ENCODE results near the gene LAMC3. TPM values are rescaled to one million over a fixed set of nuclear protein-coding genes. Genes with fewer than 3 reads are reported as not detected.
"Not testable (repeated sequence)": the region's sequence is repeated elsewhere in the genome, so short reads cannot be mapped to it uniquely, and the experiment has no call there.

The LAMC3 gene
- polyA plus RNA-seq, 1 donor: 2.1 TPM

- DNase-seq: no peak
Observed at GRCh38 chr9:130992682-130993032, 16.3 kb upstream of the LAMC3 start.

GRCh38 chr9:130993303-130994030 is 15.5 kb upstream of the LAMC3 start:
- DNase-seq: no peak

DNA sequence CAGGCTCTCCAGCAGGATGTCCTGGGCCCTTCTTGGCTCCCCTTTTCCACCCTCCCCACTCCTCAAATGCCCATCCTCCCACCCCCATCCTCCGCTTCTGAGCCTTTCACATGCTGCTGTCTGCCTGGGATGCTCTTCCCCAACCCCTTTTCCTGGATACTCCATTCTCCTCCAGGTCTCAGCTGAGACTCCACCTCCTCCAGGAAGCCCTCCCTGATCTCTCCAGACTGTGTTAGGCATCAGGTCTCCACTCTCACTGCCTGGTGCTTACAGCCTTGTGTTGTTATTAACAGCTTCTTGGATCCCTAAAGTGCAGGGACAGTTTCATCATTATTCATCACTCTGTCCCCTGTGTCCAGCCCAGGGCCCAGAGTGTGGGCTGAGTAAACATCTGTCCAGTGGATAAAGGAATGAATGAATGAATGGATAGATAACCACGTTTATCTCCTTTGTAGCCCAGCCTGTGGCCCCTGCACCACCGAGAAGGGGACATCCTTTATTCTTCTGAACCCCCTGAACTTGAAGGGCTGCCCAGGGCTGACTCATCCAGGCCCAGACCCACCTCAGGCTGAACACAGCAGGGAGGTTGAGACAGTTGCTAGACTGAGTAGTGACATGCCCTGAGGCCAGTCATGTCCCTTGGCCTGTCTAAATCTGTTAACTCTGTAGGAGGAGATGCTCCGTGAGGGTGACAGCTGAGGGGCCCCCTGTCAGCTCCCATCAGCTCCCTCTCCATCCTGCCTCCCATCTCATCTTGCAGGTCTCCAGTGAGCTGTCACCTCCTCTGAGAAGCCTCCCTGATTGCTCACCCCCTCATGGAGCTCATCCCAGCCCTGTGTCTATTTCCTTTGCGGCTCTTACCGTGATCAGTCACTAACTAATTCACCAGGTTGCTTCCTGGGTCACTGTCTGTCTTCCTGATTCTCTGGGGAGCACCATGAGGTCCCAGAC is 14.6 kb upstream of the LAMC3 start:
- no peak for DNase-seq

- no peak for DNase-seq
Observed at GRCh38 chr9:130995086-130996011, 13.6 kb upstream of the LAMC3 start.

DNA sequence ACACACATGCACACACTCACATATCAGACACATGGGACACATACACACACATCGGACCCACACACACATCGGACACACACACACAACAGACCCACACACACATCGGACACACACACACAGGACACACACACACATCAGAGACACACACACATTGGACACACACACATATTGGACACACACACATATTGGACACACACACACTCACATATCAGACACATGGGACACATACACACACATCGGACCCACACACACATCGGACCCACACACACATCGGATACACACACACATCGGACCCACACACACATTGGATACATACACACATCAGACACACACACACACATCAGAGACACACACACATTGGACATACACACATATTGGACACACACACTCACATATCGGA is 12.8 kb upstream of the LAMC3 start:
- DNase-seq: no peak

- DNase-seq: no peak
Observed at GRCh38 chr9:130996676-130997394, 12.1 kb upstream of the LAMC3 start.

GRCh38 chr9:130997395-130997684 is 11.6 kb upstream of the LAMC3 start:
- no peak for DNase-seq

DNA sequence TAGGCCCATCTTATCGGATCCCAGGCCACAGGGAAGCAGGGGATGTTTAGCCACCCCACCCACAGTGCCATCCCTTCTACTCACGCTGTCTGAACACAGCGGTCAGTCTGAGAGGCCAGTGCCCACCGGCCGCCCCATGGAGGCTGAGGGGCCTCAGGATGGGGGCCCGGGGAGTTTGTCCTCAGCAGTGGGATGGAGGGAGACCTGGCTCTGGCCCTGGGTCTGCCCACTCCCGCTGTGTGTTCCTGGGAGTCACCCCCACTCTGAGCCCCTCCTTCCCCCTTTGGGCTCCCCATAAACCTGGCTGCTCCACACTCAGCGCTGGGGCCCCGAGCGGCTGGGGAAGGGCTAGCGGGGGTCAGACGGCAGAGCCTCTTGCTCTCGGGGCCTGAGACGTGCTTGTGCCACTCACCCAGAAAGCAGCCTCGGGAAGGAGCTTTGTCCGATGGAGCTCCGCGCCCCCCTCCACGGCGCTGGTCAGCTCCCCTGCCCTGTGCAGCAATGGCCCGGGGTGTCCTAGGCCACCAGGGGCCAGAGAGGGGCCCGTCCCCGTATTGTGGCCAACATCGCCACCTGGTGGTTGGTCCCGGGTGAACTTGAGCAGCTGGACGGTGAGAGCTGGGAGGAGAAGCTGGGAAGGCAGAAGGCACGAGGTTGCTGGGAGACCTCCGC is 10.9 kb upstream of the LAMC3 start:
- no peak for DNase-seq

DNA sequence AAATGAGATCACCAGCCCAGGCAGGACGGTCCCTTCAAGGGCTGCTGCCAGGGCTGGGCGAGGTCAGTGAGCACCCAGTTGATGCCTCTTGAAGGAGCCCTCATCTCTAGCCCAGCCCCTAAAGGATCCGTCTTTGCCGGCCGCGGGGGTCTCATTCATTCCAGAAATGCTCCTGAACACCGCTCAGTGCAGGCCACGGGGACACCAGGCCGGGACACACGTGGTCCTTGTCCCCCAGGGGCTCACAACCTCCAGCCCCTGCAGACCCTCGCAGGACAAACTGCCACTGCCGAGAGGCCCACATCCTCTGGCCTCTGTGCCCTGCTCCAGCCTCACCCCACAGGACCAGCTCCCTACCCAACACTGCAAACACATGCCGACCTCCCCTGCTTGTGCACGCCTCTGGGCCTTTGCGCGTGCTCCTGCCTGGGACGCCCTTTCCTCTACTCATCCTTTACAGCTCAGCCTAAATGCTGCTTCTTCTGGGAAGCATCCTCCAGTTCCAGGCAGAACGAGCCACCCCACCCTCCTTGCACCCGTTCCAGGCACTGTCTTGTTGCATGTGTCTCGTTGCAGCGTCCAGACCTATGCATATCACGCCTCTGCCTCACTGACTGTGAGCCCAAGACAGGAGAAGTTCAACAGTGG is 10.3 kb upstream of the LAMC3 start:
- DNase-seq: no peak

- DNase-seq: no peak
Observed at GRCh38 chr9:130999245-130999623, 9.7 kb upstream of the LAMC3 start.

GRCh38 chr9:131000526-131000925 is 8.4 kb upstream of the LAMC3 start:
- DNase-seq: not testable (repeated sequence)

- DNase-seq: no peak
Observed at GRCh38 chr9:131001021-131001420, 8.0 kb upstream of the LAMC3 start.

DNA sequence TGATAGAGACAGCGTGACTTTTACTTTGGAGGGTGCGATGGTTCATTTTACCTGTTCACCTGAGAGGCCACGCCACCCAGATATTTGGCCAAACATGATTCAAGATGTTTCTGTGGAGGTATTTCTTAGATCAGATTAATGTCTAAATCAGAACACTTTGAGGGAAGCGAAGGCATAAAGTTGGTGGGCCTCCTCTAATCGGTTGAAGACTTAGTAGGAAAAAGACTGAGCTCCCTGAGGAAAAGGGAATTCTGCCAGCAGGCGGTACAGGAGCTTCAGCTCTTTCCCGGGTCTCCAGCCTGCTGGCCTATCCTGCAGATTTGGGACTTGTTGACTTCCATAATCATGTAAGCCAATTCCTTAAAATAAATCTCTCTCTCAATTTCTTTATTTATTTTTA is 7.0 kb upstream of the LAMC3 start:
- no peak for DNase-seq

GRCh38 chr9:131006601-131007000 is 2.4 kb upstream of the LAMC3 start:
- no peak for DNase-seq

DNA sequence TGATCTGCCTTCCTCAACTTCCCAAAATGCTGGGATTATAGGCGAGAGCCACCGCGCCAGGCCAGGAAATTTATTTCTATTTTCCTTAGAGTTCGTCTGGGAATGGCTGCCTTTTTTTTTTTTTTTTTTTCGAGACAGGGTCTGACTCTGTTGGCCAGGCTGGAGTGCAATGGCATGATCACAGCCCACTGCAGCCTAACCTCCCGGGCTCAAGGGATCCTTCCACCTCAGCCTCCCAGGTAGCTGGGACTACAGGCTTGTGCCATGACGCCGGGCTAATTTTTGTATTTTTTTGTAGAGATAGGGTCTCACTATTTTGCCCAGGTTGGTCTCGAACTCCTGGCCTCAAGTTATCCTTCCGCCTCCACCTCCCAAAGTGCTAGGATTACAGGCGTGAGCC is 888 bp upstream of the LAMC3 start:
- DNase-seq: no peak

DNA sequence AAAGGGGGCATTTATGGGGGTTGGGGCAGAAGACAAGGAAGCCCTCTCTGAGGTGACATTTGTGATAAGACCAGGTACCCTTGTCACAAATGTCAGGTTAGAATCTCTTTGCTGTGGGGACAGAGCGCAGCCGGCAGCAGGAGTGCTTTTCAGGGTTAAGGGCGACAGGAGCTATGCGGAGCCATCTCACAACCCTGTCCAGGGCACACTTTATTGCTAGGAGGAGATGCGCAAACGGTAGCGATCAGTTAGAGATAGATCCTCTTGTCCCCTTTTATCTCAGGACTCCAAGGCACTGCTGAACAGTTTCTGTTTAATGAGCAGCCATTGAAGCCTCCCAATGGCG is 438 bp upstream of the LAMC3 start:
- no peak for DNase-seq

DNA sequence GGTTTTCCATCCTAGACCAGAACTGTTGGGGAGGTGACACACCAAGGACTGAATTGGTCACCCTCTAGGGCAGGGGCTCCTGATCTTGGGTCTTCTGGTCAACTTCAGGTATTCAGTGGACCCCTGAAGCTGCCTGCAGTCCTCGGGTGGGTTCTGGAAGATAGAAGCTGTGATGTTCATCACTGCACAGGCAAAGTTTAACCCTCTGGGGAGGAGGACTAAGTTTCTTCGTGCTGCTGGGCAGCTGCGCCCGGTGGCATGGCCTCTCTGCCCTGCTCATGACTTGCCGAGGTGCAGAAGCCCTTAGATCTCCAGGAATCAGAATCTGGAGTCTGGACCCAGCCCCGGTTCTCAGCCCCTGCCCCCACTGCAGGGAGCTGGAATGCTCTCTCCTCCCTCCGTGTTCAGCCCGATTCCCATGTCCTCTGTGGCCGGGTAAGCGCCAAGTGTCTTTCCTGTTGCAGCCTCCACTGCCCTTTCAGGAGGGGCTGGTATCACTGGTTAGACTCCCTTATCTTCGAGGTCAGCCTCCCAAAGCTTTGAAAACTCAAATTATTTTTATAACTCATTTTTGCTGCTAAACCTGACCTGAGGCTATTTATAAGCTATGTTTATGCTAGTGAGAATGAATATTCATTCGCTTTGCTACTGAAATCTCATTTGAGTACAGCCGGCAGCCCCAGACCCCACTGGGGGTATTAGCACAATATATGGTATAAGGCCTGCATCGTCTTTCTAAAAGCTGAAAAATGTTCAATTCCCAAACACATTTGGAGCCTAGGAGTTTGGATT is 1.7 kb downstream of the LAMC3 start:
- no peak for DNase-seq

- no peak for DNase-seq
Observed at GRCh38 chr9:131011274-131012022, 2.5 kb downstream of the LAMC3 start.

GRCh38 chr9:131012023-131012334 is 3.0 kb downstream of the LAMC3 start:
- no peak for DNase-seq

DNA sequence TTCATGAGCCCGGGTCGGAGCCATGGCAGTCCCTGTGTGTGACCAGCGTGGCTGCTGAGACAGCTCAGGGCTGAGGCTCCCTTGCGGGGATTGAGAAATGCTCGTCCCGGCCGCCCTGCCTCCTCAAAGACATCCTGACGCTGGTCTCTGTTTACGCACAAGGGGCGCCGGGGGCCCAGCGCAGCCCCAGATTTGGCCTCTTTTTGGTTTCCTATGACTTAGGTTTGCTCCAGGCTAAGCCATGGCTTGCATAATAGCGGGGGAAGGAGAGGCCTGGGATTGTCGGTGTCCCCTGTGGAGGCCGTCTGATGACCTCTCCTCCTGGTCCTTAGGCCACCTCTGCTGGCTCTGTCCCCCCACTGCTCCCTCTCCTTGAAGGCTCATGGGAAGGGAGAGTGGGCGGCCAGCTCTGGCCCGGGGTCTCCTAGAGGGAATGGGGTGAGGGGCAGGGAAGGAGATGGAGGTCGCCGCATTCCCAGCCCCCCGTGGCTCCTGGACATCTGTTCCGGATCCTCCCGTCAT is 3.5 kb downstream of the LAMC3 start:
- DNase-seq: no peak
